Measurements from ENCODE around the gene ADARB2.

ADARB2 gene

DNA sequence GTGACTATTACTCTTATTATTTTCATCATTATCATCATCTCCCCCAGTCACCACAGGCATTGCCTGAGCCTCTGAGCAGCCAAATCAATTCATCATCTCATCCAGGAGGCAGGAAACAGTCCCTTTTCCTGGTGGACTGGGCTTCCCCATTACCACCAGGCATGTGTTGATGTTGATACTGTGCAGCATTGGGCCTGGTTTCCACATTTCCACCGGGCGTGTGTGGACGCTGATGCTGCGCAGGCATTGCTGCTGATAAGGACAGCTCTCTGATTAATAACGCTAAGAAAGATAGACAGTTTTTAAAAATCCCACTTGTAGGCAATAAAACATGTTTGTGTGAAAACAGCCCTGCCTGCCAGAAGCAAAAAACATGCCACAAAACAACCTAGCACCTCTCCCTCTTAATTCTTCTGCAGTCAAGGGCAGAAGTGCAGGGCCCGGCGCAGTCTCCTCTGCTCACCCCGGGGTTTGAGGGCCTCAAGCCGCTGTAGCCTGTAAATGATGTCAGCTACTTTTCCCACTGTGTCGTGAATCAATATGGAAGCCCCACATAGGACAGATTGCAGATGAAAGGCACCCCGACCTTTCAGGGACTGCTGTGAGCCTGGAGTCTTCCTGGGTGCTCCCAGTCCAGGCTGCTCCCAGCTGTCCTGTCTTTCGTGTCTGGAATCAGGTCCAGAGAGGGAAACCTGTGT lies 465.1 kb downstream of the ADARB2 start:
- no peak overlapping the region for H3K4me3 Mint-ChIP-seq
- no peaks in the 10 kb centered on the region for H3K9me3 Mint-ChIP-seq
- H3K4me1 Mint-ChIP-seq (ENCODE audit: low read depth) = peaks cover 4% of the 10 kb centered on the region
- H3K27me3 Mint-ChIP-seq = no peaks in the 10 kb centered on the region
- no peaks in the 10 kb centered on the region for H3K36me3 Mint-ChIP-seq (ENCODE audit: low read depth)
- intact Hi-C loops (cut with micrococcal nuclease) = no loop called here
- H3K27ac Mint-ChIP-seq = no peak overlapping the region

DNA sequence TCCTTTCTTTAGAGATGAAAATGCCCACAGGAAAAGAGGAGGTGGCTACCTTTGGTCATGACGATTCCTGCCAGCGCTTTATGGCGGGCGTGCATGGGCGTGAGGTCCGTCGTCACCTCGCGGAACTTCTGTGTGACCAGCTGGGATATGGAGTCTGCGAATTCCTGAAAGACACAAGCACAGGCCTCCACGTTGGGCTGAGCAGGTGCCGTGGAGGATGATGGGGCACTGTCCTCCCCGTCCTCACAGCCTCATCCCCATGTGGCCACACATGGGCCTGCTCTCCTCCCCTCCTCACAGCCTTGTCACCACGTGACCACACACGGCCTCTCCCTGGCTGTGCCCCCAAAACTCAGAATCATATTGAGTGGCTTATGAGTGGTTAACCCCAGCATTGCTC lies 466.4 kb downstream of the ADARB2 start:
- Mint-ChIP-seq H3K4me3 (no peak overlapping the region), H3K4me1 (ENCODE audit: low read depth) (peaks cover 4% of the 10 kb centered on the region), H3K9me3 (no peaks in the 10 kb centered on the region), H3K27me3 (no peaks in the 10 kb centered on the region), H3K36me3 (ENCODE audit: low read depth) (no peaks in the 10 kb centered on the region), H3K27ac (no peak overlapping the region)
- intact Hi-C loops (cut with micrococcal nuclease) = no loop called here

GRCh38 chr10:1270490-1270889 lies 466.8 kb downstream of the ADARB2 start:
- Mint-ChIP-seq H3K27me3 (no peaks in the 10 kb centered on the region), H3K36me3 (ENCODE audit: low read depth) (no peaks in the 10 kb centered on the region), H3K27ac (no peak overlapping the region), H3K4me3 (no peak overlapping the region), H3K9me3 (no peaks in the 10 kb centered on the region), H3K4me1 (ENCODE audit: low read depth) (peaks cover 4% of the 10 kb centered on the region)
- intact Hi-C loops (cut with micrococcal nuclease) = no loop called here

GRCh38 chr10:1268831-1269230 lies 468.5 kb downstream of the ADARB2 start:
- Mint-ChIP-seq H3K36me3 (ENCODE audit: low read depth) (no peaks in the 10 kb centered on the region), H3K4me3 (no peak overlapping the region), H3K4me1 (ENCODE audit: low read depth) (peaks cover 4% of the 10 kb centered on the region), H3K9me3 (no peaks in the 10 kb centered on the region), H3K27ac (no peak overlapping the region), H3K27me3 (no peaks in the 10 kb centered on the region)
- intact Hi-C loops (cut with micrococcal nuclease) = no loop called here

DNA sequence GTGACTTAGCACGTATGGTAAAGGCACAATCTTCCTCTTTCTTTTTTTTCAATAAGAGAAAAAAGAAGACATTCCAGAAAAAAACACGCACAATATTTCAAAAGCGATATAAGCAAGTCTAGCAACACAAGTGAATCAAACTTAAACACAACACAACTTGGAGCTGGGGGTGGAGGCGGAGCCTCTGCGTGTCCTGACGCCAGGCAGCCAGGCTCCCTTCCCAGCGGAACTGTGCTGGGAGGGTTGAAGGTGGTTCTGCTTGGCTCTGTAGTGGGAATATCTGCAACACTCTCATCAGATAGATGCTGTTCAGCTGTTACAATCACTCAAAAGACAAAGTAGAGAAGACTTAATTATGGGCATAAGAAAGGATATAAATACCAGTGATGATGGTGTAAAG lies 469.8 kb downstream of the ADARB2 start:
- H3K27me3 Mint-ChIP-seq = no peaks in the 10 kb centered on the region
- H3K36me3 Mint-ChIP-seq (ENCODE audit: low read depth) = no peaks in the 10 kb centered on the region
- H3K4me1 Mint-ChIP-seq (ENCODE audit: low read depth) = peaks cover 4% of the 10 kb centered on the region
- intact Hi-C loops (cut with micrococcal nuclease) = no loop called here
- no peak overlapping the region for H3K4me3 Mint-ChIP-seq
- H3K27ac Mint-ChIP-seq = no peak overlapping the region
- H3K9me3 Mint-ChIP-seq = no peaks in the 10 kb centered on the region

DNA sequence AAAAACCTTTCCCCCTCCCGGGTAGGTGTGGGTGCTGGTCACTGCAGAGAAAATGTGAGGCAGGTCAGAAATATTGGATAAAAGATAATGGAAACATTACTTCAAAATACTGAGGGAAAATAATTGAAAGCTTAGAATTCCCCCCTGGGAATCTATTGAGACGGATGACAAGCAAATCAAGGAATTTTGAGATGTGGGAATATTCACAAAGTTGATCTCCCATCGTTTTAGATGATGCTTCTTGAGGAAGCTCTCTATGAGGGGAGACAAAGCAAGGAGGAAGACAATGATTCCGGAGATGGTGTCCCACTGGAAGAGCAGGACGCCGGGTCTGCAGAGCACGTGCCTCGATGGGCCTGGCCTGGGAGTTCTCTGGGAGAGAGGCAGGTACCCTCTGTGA lies 470.2 kb downstream of the ADARB2 start:
- Mint-ChIP-seq H3K9me3 (no peaks in the 10 kb centered on the region), H3K4me3 (no peak overlapping the region), H3K27ac (no peak overlapping the region), H3K27me3 (no peaks in the 10 kb centered on the region), H3K36me3 (ENCODE audit: low read depth) (no peaks in the 10 kb centered on the region), H3K4me1 (ENCODE audit: low read depth) (peaks cover 4% of the 10 kb centered on the region)
- intact Hi-C loops (cut with micrococcal nuclease) = no loop called here

DNA sequence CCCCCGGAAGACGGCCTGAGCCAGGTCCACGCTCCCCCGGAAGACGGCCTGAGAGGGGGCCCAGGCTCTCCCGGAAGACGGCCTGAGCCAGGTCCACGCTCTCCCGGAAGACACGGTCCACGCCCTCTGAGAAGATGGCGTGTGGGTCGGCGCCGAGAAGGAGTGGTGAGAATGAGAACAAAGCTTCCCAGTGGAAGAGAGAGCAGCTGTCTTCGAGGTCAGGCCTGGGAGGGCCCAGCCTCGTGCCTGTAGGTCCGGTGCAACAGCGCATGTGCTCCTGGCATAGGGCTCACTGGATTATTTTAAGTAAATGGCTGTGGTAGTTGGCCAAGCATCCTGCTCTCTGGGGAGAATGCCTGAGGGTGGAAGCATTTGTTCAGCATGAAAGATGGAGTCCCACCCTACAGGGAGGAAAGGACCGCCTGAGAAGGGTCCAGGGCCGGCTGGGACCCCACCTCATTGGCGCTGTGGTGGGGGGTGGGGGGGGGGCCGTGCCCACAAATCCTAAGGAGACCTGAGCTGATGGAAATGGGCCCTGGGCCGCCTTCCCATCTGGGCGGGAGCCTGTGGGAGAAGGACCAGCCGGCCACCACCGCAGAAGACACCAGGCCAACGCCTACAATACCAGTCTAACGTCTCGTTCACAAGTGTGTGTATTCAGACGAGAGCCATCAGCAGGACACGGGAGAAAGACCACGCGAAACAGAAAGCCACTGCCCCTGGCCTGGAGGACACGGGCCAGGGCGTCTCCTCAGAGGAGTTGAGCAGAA lies 471.1 kb downstream of the ADARB2 start:
- Mint-ChIP-seq H3K4me3 (no peak overlapping the region), H3K36me3 (ENCODE audit: low read depth) (no peaks in the 10 kb centered on the region), H3K4me1 (ENCODE audit: low read depth) (peaks cover 4% of the 10 kb centered on the region), H3K27ac (no peak overlapping the region), H3K27me3 (no peaks in the 10 kb centered on the region), H3K9me3 (no peaks in the 10 kb centered on the region)
- intact Hi-C loops (cut with micrococcal nuclease) = no loop called here

GRCh38 chr10:1264001-1264400 lies 473.3 kb downstream of the ADARB2 start:
- intact Hi-C loops (cut with micrococcal nuclease) = no loop called here
- no peaks in the 10 kb centered on the region for H3K27me3 Mint-ChIP-seq
- no peak overlapping the region for H3K27ac Mint-ChIP-seq
- peaks cover 4% of the 10 kb centered on the region for H3K4me1 Mint-ChIP-seq (ENCODE audit: low read depth)
- no peak overlapping the region for H3K4me3 Mint-ChIP-seq
- H3K36me3 Mint-ChIP-seq (ENCODE audit: low read depth) = no peaks in the 10 kb centered on the region
- H3K9me3 Mint-ChIP-seq = no peaks in the 10 kb centered on the region

DNA sequence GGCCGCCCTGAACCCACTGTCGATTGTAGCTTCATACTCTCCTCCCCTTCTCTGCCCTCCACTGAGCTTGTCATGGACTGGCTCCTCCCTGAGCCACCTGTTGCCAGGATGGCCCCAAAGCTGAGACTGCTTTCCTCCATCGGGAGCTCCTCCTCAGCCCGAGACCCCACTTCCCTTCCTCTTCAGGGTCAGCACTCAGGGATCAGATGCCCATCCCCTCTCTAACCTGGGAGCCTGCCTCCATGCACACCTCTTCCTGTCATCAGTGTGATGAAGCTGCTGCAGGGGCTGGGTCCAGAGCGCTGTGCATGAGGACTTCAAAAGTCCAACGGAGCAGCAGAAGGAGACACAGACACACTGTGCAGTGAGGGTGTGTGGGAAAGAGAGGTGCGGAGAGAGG lies 480.1 kb downstream of the ADARB2 start:
- H3K27ac Mint-ChIP-seq = no peak overlapping the region
- H3K4me1 Mint-ChIP-seq (ENCODE audit: low read depth) = no peaks in the 10 kb centered on the region
- no peak overlapping the region for H3K4me3 Mint-ChIP-seq
- H3K9me3 Mint-ChIP-seq = no peaks in the 10 kb centered on the region
- H3K27me3 Mint-ChIP-seq = peaks cover 37% of the 10 kb centered on the region
- H3K36me3 Mint-ChIP-seq (ENCODE audit: low read depth) = no peaks in the 10 kb centered on the region
- intact Hi-C loops (cut with micrococcal nuclease) = no loop called here

DNA sequence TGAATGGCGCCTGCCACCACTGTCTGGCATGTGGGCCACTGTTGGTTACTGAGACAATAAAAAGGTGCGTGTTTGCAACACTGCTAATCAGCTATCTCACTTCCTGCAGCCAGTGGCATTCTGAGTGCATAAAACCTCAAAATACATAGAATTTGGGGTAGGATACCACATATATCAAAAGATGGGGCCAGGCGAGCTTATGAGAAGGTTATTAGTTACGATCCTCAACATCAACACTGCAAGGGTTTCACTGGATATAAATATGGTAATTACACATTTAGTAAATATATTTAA lies 480.9 kb downstream of the ADARB2 start:
- intact Hi-C loops (cut with micrococcal nuclease) = no loop called here
- no peaks in the 10 kb centered on the region for H3K36me3 Mint-ChIP-seq (ENCODE audit: low read depth)
- no peak overlapping the region for H3K4me3 Mint-ChIP-seq
- H3K4me1 Mint-ChIP-seq (ENCODE audit: low read depth) = no peaks in the 10 kb centered on the region
- peaks cover 39% of the 10 kb centered on the region for H3K27me3 Mint-ChIP-seq
- H3K9me3 Mint-ChIP-seq = no peaks in the 10 kb centered on the region
- H3K27ac Mint-ChIP-seq = no peak overlapping the region

- intact Hi-C loops (cut with micrococcal nuclease) = no loop called here
- Mint-ChIP-seq H3K27ac (no peak overlapping the region), H3K4me1 (ENCODE audit: low read depth) (no peaks in the 10 kb centered on the region), H3K4me3 (no peak overlapping the region), H3K9me3 (no peaks in the 10 kb centered on the region), H3K36me3 (ENCODE audit: low read depth) (no peaks in the 10 kb centered on the region), H3K27me3 (peaks cover 43% of the 10 kb centered on the region)
Observed at GRCh38 chr10:1255600-1256431, 481.5 kb downstream of the ADARB2 start.

- H3K27me3 Mint-ChIP-seq = peaks cover 44% of the 10 kb centered on the region
- no peak overlapping the region for H3K27ac Mint-ChIP-seq
- H3K36me3 Mint-ChIP-seq (ENCODE audit: low read depth) = no peaks in the 10 kb centered on the region
- H3K9me3 Mint-ChIP-seq = no peaks in the 10 kb centered on the region
- no peak overlapping the region for H3K4me3 Mint-ChIP-seq
- H3K4me1 Mint-ChIP-seq (ENCODE audit: low read depth) = no peaks in the 10 kb centered on the region
- intact Hi-C loops (cut with micrococcal nuclease) = no loop called here
Observed at GRCh38 chr10:1255118-1255517, 482.2 kb downstream of the ADARB2 start.

- no peak overlapping the region for H3K27ac Mint-ChIP-seq
Observed at GRCh38 chr10:1253523-1254353, 483.6 kb downstream of the ADARB2 start.

DNA sequence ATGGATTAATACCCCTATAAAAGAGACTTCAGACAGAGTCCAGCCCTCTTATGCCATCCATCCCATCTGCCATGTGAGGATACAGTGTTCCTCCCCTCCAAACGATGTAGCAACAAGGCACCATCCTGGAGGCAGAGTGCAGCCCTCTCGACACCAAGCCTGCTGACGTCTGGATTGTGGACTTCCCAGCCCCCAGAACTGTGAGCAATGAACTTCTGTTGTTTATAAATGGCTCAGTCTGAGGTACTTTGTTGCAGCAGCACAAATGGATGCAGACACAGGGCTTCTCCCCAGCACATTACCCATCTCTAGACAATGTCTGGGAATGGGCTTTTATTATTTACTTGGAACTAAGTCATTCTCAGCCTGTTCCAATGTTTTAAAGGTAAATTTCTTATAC lies 485.6 kb downstream of the ADARB2 start:
- Mint-ChIP-seq H3K27me3 (peaks cover 47% of the 10 kb centered on the region), H3K36me3 (ENCODE audit: low read depth) (no peaks in the 10 kb centered on the region), H3K9me3 (no peaks in the 10 kb centered on the region), H3K27ac (no peak overlapping the region), H3K4me1 (ENCODE audit: low read depth) (no peaks in the 10 kb centered on the region), H3K4me3 (no peak overlapping the region)
- intact Hi-C loops (cut with micrococcal nuclease) = no loop called here

More at GRCh38 chr10:1253523-1254353, 483.6 kb downstream of the ADARB2 start:
- intact Hi-C loops (cut with micrococcal nuclease) = no loop called here
- H3K36me3 Mint-ChIP-seq (ENCODE audit: low read depth) = no peaks in the 10 kb centered on the region
- no peaks in the 10 kb centered on the region for H3K9me3 Mint-ChIP-seq
- H3K27me3 Mint-ChIP-seq = peaks cover 46% of the 10 kb centered on the region
- H3K4me3 Mint-ChIP-seq = no peak overlapping the region
- no peaks in the 10 kb centered on the region for H3K4me1 Mint-ChIP-seq (ENCODE audit: low read depth)

Data from dendritic cell treated with granulocyte-macrophage colony-stimulating factor and Interleukin-4, amounts not matched to agents 40 ng/mL and 50 ng/mL, for 4 days (primary cell).